ENCODE measurements around the gene QKI. TPM values are rescaled to one million over a fixed set of nuclear protein-coding genes. Genes with fewer than 3 reads are reported as not detected.

QKI gene
- total RNA-seq, 3 donors from 2014 or later = 158 to 304 (median 172) TPM

DNA sequence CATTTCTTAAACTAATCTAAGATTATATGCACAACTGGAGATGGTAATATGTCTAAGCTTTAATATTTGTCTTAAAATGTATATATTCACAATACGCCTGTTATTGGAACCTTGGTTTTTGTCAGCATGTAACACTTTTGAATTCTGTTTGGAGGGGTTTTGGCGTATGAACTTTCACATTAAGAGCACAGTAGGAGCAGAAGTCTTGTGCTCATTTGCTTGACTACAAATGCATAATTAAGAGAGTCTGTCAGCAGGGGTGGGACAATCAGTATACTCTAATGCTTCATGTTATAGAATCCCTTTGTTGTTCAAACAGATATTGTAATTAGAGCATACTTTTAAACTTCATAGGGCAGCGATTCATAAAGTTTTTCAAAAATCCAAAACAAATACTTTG, 112.8 kb downstream of the QKI start:
- no peaks in the 10 kb centered on the region for H3K36me3 ChIP-seq
- intact Hi-C loops (cut with DNase I; ENCODE audit: low total_unique reads) = no loop called here
- H3K9me3 ChIP-seq = no peaks in the 10 kb centered on the region
- no peak overlapping the region for H3K4me3 ChIP-seq
- TF ChIP-seq POLR2AphosphoS5 (IDR thresholded peaks at IDR 0.05) = no peak
- TF ChIP-seq, protein P1, sequence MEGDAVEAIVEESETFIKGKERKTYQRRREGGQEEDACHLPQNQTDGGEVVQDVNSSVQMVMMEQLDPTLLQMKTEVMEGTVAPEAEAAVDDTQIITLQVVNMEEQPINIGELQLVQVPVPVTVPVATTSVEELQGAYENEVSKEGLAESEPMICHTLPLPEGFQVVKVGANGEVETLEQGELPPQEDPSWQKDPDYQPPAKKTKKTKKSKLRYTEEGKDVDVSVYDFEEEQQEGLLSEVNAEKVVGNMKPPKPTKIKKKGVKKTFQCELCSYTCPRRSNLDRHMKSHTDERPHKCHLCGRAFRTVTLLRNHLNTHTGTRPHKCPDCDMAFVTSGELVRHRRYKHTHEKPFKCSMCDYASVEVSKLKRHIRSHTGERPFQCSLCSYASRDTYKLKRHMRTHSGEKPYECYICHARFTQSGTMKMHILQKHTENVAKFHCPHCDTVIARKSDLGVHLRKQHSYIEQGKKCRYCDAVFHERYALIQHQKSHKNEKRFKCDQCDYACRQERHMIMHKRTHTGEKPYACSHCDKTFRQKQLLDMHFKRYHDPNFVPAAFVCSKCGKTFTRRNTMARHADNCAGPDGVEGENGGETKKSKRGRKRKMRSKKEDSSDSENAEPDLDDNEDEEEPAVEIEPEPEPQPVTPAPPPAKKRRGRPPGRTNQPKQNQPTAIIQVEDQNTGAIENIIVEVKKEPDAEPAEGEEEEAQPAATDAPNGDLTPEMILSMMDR (IDR thresholded peaks at IDR 0.05) = no peak
- DNase-seq (ENCODE audit: low spot score in 2 of 2) = no peak
- H3K27me3 ChIP-seq = no peaks in the 10 kb centered on the region
- no peak overlapping the region for H3K27ac ChIP-seq
- peaks cover 0 to 11% of the 10 kb centered on the region in 2 donors for H3K4me1 ChIP-seq

DNA sequence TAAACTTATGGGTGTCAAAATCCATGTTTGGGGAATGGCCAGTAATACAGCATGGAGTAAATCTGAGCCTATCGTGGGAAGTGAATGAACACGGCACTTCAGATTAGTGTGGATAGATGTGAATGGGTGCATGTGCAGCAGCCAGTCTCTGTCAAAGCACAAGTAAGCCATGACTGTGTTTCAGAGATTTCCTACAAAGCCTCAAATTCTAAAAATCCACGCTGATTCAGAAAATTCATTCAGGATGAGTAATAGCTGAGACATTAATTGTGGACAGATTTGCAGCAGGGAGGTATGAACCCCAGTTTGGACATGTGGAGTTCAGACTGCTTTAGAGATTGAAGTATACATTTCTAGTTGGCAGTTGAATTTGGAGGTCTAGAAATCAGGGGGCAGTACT, 115.1 kb downstream of the QKI start:
- DNase-seq (ENCODE audit: low spot score in 2 of 2) = no peak
- no peak overlapping the region for H3K27ac ChIP-seq
- no peaks in the 10 kb centered on the region for H3K9me3 ChIP-seq
- intact Hi-C loops (cut with DNase I; ENCODE audit: low total_unique reads) = no loop called here
- no peak overlapping the region for H3K4me3 ChIP-seq
- peaks cover 0 to 11% of the 10 kb centered on the region in 2 donors for H3K4me1 ChIP-seq
- no peaks in the 10 kb centered on the region for H3K27me3 ChIP-seq
- TF ChIP-seq POLR2AphosphoS5 (IDR thresholded peaks at IDR 0.05) (no peak), POLR2A (IDR thresholded peaks at IDR 0.05) (no peak)
- TF ChIP-seq, protein P1 (IDR thresholded peaks at IDR 0.05) = no peak
- no peaks in the 10 kb centered on the region for H3K36me3 ChIP-seq

DNA sequence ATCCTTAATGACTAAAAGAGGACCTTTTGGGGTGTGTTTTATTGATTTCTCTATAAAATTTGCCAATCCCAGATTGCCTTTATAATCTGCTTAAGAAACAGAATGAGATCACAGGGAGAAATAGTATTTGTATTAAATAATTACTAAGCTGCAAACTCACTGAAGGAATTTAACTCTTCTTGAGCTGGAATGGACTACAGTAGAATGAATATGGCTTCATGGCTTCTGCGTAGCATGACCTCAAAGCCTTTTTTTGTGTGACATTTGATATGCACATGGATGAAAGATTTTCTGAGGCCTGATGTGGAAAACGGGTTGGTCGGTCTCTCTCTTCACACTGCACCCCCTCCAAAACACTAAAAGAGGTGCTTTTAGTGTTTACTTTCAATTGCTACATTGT, 115.9 kb downstream of the QKI start:
- Histone ChIP-seq H3K4me1 (peaks cover 0 to 11% of the 10 kb centered on the region in 2 donors), H3K9me3 (no peaks in the 10 kb centered on the region), H3K27ac (no peak overlapping the region), H3K27me3 (no peaks in the 10 kb centered on the region), H3K36me3 (no peaks in the 10 kb centered on the region), H3K4me3 (no peak overlapping the region)
- TF ChIP-seq, protein P1 (IDR thresholded peaks at IDR 0.05) = no peak
- TF ChIP-seq POLR2AphosphoS5 (IDR thresholded peaks at IDR 0.05) (no peak), POLR2A (IDR thresholded peaks at IDR 0.05) (no peak)
- intact Hi-C loops (cut with DNase I; ENCODE audit: low total_unique reads) = no loop called here
- DNase-seq (ENCODE audit: low spot score in 2 of 2) = no peak

DNA sequence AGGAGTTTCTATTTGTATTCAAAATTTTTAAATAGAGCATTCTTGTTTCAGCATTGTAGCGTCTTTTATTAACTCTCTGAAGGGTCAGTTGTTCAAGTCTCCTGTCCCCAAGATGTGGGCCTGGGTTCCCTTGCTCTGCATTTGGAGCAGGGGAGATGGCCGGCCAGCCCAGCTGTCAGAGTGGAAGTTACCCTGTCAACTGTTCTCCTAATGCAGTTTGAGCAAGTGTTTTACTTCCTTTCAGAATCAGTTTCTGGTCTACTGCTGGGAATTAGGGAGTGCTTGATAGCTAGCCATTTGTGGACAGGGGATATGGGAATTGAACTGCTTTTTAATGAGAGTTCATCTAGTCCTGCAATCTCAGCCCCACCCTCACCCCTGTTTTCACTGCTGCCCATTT, 116.6 kb downstream of the QKI start:
- intact Hi-C loops (cut with DNase I; ENCODE audit: low total_unique reads) = no loop called here
- Histone ChIP-seq H3K27ac (no peak overlapping the region), H3K9me3 (no peaks in the 10 kb centered on the region), H3K4me1 (peaks cover 0 to 11% of the 10 kb centered on the region in 2 donors), H3K27me3 (no peaks in the 10 kb centered on the region), H3K36me3 (no peaks in the 10 kb centered on the region), H3K4me3 (no peak overlapping the region)
- no peak for DNase-seq (ENCODE audit: low spot score in 2 of 2)
- TF ChIP-seq, protein P1 (IDR thresholded peaks at IDR 0.05) = no peak

DNA sequence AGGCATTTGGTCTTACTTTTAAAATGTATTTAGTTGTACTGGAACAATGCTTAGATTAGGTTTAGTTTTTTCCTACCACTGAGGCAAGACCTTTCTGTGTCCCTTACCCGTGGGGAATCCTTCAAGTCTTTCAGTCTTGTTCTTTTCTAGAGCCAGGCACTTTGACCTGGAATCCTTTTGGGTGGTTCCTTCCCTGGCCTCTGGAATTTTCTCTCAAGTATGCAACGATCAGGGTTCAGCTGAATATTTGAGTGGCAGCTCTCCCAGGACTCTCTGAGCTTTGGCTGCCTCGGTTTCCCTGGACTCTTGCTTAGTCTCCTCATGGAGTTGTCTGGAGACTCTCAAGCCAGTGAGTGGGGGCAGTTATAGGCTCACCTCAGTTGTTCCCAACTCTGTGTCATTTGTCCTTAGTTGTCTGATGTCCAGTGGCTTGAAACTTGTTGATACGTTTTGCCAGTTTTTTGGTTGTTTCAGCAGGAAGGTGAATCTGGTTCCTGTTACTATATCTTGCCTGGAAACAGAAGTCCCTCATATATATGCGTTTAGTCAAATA, 118.1 kb downstream of the QKI start:
- peaks cover 0 to 11% of the 10 kb centered on the region in 2 donors for H3K4me1 ChIP-seq
- H3K27me3 ChIP-seq = no peaks in the 10 kb centered on the region
- no peak for DNase-seq (ENCODE audit: low spot score in 2 of 2)
- no peak overlapping the region for H3K4me3 ChIP-seq
- H3K9me3 ChIP-seq = no peaks in the 10 kb centered on the region
- no peaks in the 10 kb centered on the region for H3K36me3 ChIP-seq
- H3K27ac ChIP-seq = no peak overlapping the region
- TF ChIP-seq, protein P1 (IDR thresholded peaks at IDR 0.05) = no peak
- TF ChIP-seq POLR2AphosphoS5 (IDR thresholded peaks at IDR 0.05) = no peak
- TF ChIP-seq POLR2A (IDR thresholded peaks at IDR 0.05) = no peak
- intact Hi-C loops (cut with DNase I; ENCODE audit: low total_unique reads) = no loop called here

All from breast epithelium (tissue), 4 donors.